ENCODE results near the gene VPS13C. TPM values are rescaled to one million over a fixed set of nuclear protein-coding genes. Genes with fewer than 3 reads are reported as not detected.

Gene VPS13C
- total RNA-seq, 1 donor from 2014 or later: 13.3 TPM

GRCh38 chr15:61923173-61923572, 137.1 kb downstream of the VPS13C start:
- no peak for ATAC-seq

GRCh38 chr15:61921093-61921492, 139.2 kb downstream of the VPS13C start:
- no peak for ATAC-seq

- ATAC-seq: no peak
Measured at GRCh38 chr15:61917457-61917856, 142.8 kb downstream of the VPS13C start.

- no peak for ATAC-seq
Measured at GRCh38 chr15:61916104-61916503, 144.1 kb downstream of the VPS13C start.

GRCh38 chr15:61915640-61916039, 144.6 kb downstream of the VPS13C start:
- no peak for ATAC-seq

GRCh38 chr15:61910839-61911369, 149.3 kb downstream of the VPS13C start:
- ATAC-seq: no peak

- ATAC-seq: no peak
Measured at GRCh38 chr15:61908241-61908640, 152.0 kb downstream of the VPS13C start.

GRCh38 chr15:61907753-61908086, 152.5 kb downstream of the VPS13C start:
- ATAC-seq: no peak

- ATAC-seq: no peak
Measured at GRCh38 chr15:61906961-61907752, 153.1 kb downstream of the VPS13C start.

GRCh38 chr15:61893146-61893545, 167.1 kb downstream of the VPS13C start:
- ATAC-seq: no peak

- no peak for ATAC-seq
Measured at GRCh38 chr15:61892140-61892539, 168.1 kb downstream of the VPS13C start.

- no peak for ATAC-seq
Measured at GRCh38 chr15:61890106-61890505, 170.1 kb downstream of the VPS13C start.

- ATAC-seq: no peak
Measured at GRCh38 chr15:61889706-61890105, 170.5 kb downstream of the VPS13C start.

GRCh38 chr15:61888074-61888780, 172.0 kb downstream of the VPS13C start:
- no peak for ATAC-seq

- ATAC-seq: no peak
Measured at GRCh38 chr15:61880084-61880483, 180.2 kb downstream of the VPS13C start.

- no peak for ATAC-seq
Measured at GRCh38 chr15:61879219-61879618, 181.0 kb downstream of the VPS13C start.

GRCh38 chr15:61871926-61872522, 188.2 kb downstream of the VPS13C start:
- no peak for ATAC-seq

GRCh38 chr15:61869656-61870055, 190.6 kb downstream of the VPS13C start:
- no peak for ATAC-seq

- ATAC-seq: no peak
Measured at GRCh38 chr15:61861962-61862361, 198.3 kb downstream of the VPS13C start.

- no peak for ATAC-seq
Measured at GRCh38 chr15:61857169-61857829, 202.9 kb downstream of the VPS13C start.

GRCh38 chr15:61856295-61856694, 204.0 kb downstream of the VPS13C start:
- no peak for ATAC-seq

- ATAC-seq: no peak
Measured at GRCh38 chr15:61853195-61853594, 207.1 kb downstream of the VPS13C start.

GRCh38 chr15:61851955-61852354, 208.3 kb downstream of the VPS13C start:
- ATAC-seq: no peak

Data from esophagus mucosa (tissue), 1 donor.